GM19099 (cell line): Measurements from ENCODE around the gene CACNA2D4.

Experiments
- POLR2A ChIP-seq: IDR thresholded peaks from 3 replicates; pipeline ENCODE4 v1.6.1; 2011; ENCODE audit warnings: low read depth; ENCODE audit not compliant: insufficient read length; ENCODE audit errors: extremely low read depth

The CACNA2D4 gene

GRCh38 chr12:1822699-1823098 lies 95.8 kb downstream of the CACNA2D4 start:
- TF ChIP-seq POLR2A: no peak

GRCh38 chr12:1821805-1822204 lies 96.6 kb downstream of the CACNA2D4 start:
- no peak for TF ChIP-seq POLR2A

- no peak for TF ChIP-seq POLR2A
Observed at GRCh38 chr12:1820896-1821291, 97.6 kb downstream of the CACNA2D4 start.

- no peak for TF ChIP-seq POLR2A
Observed at GRCh38 chr12:1820191-1820895, 98.1 kb downstream of the CACNA2D4 start, which contains the start of gene LRTM2. Gene LRTM2, plus strand, starts transcription at chr12:1820565. Its CDS starts 7,584 bp downstream, at chr12:1828149.

DNA sequence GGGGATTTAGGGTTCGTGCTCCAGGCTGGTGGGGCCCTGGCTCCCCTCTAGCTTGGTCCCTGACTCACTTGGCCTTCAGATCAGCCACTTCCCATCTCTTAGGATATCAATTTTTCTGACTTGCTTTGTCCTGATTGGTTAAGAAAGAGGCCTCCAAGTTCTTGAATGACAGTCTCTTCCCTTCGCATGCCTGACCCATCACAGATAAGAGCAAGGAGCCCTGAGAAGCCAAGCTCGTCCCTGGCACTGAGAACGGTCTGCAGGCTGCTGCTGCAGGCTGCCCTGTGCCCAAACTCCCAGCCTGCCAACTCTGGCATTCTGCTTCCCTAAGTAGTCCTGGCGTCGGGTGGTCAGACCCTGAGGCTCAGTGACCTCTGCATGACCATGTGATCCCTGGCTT lies 98.9 kb downstream of the CACNA2D4 start:
- TF ChIP-seq POLR2A: no peak

GRCh38 chr12:1819050-1819449 lies 99.4 kb downstream of the CACNA2D4 start:
- no peak for TF ChIP-seq POLR2A

DNA sequence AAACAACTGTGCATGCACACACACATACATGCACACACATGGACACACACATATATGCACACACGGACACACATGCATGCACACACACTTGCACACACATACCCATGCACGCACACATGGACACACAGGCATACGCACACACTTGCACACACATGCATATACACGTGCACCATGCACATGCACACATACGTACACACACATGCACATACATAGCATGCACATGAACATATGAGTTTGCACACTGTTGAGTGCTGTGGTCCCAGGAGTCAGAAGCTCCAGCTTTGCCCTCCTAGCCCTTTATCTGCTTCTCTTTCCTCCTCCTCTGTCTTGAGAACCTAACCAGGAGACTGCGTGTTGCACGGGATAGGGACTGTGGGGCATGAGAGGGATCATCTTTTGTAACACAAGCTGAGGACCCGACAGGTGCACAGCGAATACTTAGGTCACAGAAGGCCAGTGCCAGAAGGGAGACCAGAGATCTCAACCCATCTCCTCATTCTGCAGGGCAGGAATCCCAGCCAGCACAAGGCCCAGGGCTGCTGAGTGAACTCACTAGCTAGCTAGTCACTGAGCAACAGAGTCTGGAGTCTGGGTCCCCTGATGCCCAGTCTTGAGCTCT lies 101.6 kb downstream of the CACNA2D4 start:
- no peak for TF ChIP-seq POLR2A

DNA sequence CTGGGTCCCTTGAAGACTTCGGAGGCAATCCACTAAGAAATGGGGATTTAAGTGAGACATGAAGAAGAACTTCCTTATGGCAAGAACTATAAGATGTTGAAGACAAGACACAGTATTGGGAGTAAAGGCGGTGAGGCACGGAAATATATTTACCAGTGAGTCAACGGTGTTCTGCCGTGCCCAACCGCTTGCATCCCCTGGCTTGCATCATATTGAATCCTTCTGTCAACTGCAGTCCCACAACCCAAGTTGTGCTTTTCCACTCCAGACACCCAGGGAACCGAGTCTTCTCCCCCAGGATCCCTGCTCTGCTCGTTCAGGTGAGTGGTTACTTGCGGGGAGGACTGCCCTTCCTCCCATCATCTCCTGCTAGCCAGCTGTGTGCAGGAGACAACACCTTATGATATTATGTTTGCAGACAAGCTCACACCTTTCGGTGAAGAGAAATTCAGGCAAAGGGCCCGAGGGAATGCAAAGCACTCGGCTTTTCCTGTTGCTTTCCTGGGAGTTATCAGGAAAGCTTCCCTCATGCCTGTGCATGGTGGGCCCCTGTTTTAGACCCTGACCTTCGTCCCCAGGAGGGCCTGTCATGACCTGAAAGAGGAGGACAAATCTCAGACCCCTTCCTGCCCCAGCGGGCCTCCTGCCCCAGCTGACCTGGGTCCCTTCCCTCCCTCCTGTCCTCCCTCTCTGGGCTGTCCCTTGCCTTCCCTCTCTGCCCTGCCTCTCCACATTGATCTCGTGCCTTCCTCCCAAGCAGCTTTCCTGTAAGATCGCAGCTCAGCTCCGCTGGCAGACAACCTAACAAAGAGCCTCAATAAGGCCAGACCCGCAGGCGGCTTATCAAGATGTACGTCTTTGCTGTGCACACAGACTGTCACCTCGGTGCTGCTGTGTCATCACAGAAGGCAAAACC lies 102.4 kb downstream of the CACNA2D4 start:
- TF ChIP-seq POLR2A: no peak

- TF ChIP-seq POLR2A: no peak
Observed at GRCh38 chr12:1815108-1815507, 103.3 kb downstream of the CACNA2D4 start.

DNA sequence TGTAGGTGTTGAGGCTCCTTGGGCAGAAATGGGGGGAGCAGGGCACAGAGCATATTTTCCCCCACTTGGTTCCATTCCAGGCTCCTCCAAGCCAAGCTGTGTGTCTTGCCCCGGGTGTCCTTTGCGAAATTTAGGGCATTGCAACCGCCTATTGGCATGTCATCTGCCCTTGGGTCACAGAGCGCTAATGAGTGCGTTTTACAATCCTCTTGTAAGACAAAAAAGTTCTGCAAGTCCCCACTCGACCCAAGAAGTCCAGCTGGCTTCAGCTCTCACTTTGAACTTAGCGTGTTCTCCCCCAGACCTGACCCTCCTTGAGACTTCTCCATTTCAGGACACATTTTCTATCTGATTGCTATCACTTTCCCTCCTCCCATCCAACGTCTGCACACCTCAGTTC lies 104.2 kb downstream of the CACNA2D4 start:
- no peak for TF ChIP-seq POLR2A

GRCh38 chr12:1812650-1813302 lies 105.7 kb downstream of the CACNA2D4 start:
- TF ChIP-seq POLR2A: no peak

GRCh38 chr12:1811948-1812291 lies 106.5 kb downstream of the CACNA2D4 start:
- no peak for TF ChIP-seq POLR2A

DNA sequence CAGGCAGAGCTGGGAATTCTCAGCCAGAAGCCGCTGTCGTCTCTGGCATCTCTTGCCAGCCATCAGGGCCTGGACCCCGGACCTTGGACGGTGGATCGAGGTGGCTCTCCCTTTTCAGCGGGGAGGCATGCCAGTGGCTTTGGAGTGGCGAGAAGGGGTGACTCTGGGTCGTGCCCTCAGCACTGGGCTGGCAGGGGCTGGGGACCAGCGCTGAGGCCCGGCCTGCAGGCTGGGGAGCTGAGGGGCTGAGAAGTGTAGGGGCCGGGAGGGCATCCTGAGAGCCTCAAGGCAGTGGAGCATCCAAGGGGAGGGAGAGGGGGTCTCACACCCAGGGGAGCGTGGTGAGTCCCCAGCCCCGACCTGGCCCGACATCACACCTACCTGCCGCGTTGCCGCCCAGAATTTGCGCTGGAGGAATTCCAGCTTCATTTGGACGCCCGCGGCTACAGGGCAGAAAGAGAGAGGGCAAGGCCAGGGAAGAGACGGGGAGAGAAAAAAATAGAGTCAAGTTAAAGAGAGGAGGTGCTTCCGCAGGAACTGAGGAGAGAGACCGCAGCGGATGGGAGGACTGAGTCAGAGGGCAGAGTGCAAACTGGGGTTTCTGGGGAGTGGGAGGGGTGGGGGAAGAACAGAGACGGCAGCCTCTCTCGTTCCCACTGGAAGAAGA lies 107.0 kb downstream of the CACNA2D4 start:
- TF ChIP-seq POLR2A: no peak

GRCh38 chr12:1810931-1811280 lies 107.5 kb downstream of the CACNA2D4 start:
- no peak for TF ChIP-seq POLR2A
